Jurkat, Clone E6-1 (cell line): Measurements from ENCODE around the gene GYPE.
A peak's percentile ranks its signal among the peaks of the same experiment; 100 is the strongest.
"Not testable (repeated sequence)": the region's sequence is repeated elsewhere in the genome, so short reads cannot be mapped to it uniquely, and the experiment has no call there.

Experiments used
- DNase-seq: peaks from one replicate; pipeline ENCODE4 v3.0.0-alpha.2; 2011; ENCODE audit warnings: low read depth, low spot score
- H3K4me3 ChIP-seq: 2 replicates; pipeline ENCODE4 v1.5.1; 2011; ENCODE audit warnings: mild to moderate bottlenecking, low read length, control low read depth, moderate library complexity

The GYPE gene

DNA sequence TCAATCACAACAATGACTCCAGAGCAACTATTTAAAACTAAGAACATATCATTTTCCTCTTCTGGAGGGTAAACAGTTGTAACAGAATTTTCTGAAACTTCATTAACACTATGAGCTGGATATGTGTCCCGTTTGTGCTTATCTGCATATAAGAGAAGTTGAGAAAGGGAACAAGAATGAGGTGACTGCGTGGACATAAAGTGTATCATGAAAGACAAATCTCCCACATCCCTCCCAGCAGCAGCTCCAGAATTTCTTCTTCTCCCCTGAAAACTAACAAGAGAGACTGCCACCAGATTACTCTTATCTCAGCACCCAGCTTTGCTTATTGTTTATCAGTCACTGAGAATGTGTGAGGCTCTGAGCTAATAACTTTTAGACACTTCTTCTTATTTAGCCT, 25.8 kb downstream of the GYPE start:
- DNase-seq, H3K4me3 ChIP-seq: not testable (repeated sequence)

DNA sequence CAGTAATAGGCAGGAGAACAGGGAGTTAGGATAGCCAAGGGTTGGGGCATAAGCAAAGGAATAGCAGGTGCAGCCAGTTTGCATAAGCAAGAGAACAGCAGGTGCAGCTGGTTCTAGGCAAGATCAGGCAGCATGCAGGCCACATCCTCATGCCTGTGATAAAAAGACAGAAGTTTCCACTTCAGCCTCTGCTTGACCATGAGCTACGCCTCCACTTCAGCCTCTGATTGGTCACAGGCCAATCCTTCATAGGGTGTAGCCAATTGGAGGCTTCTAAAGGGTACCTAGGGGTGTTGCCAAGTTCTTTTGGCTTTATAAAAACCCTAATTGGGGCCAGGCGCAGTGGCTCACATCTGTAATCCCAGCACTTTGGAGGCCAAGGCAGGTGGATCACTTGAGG, 30.0 kb downstream of the GYPE start:
- DNase-seq, H3K4me3 ChIP-seq: not testable (repeated sequence)

- H3K4me3 ChIP-seq, DNase-seq: not testable (repeated sequence)
Measured at GRCh38 chr4:143870523-143871268, 34.7 kb downstream of the GYPE start.

- not testable (repeated sequence) for DNase-seq, H3K4me3 ChIP-seq
Measured at GRCh38 chr4:143869925-143870324, 35.4 kb downstream of the GYPE start.

GRCh38 chr4:143862716-143863115, 42.6 kb downstream of the GYPE start:
- not testable (repeated sequence) for H3K4me3 ChIP-seq, DNase-seq

GRCh38 chr4:143858456-143858855, 46.9 kb downstream of the GYPE start:
- no peak for DNase-seq
- H3K4me3 ChIP-seq = no peak overlapping the region

- not testable (repeated sequence) for DNase-seq, H3K4me3 ChIP-seq
Measured at GRCh38 chr4:143857391-143858336, 47.7 kb downstream of the GYPE start.

GRCh38 chr4:143856017-143856557, 49.3 kb downstream of the GYPE start:
- not testable (repeated sequence) for DNase-seq, H3K4me3 ChIP-seq

- H3K4me3 ChIP-seq = not testable (repeated sequence)
- peak; percentile 98 for DNase-seq
Measured at GRCh38 chr4:143854645-143855044, 50.7 kb downstream of the GYPE start.

- H3K4me3 ChIP-seq, DNase-seq: not testable (repeated sequence)
Measured at GRCh38 chr4:143849296-143849695, 56.1 kb downstream of the GYPE start.

DNA sequence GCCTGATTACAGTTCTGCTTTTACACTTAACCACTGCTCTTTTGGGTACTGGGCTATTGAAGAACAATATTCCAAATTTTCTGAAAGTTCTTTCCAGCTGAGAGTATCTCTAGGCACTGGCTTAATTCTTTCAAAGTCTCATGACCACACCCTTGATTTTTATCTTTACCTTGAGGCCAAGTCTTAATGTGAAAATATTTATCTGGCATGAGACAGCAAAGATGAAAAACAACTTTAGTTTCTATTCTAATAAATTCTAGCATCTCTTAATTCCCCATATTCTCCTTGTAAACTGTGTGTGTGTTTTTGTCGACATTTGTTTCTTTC, 61.9 kb downstream of the GYPE start:
- DNase-seq, H3K4me3 ChIP-seq: not testable (repeated sequence)

GRCh38 chr4:143842624-143843505, 62.5 kb downstream of the GYPE start:
- not testable (repeated sequence) for H3K4me3 ChIP-seq, DNase-seq

DNA sequence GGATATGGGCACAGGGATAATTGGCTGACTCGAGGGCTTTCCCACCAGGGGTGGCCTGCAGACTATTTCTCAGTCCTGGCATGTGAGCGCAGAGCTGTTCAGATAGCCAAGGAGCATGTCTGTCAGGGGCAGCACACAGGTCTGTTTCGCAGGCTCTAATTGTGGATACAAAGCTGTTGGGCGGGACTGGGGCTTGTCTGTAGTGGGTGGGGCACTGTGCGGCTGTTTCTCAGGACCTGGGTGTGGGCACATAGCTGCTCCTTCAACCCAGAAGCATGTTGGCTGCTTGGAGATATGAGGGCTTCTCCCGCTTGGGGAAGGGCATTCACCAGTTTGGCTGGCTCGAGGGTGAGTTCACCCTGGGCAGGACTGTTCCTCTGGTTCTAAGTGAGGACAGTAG, 65.9 kb downstream of the GYPE start:
- not testable (repeated sequence) for H3K4me3 ChIP-seq

DNA sequence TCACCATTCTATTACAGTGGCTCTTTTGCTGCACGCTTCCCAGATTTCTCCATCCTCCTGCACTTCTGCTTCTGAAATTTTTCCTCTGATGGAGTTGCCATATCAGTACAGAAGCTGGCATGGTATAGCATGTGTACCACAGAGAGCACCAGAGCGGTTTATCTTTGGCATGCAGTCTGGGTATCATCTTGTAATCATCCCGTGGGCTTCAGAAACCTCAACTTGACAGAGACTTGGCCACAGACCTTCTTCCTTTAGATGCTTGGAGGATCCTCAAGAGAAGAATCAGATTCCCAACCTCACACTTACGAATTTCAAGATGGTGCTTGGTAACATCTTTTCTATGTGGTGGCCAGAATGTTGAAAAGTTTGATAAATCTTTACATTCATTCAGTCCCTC, 71.2 kb downstream of the GYPE start:
- DNase-seq, H3K4me3 ChIP-seq: not testable (repeated sequence)

More for the DNA sequence above, 65.9 kb downstream of the GYPE start:
- not testable (repeated sequence) for DNase-seq

- H3K4me3 ChIP-seq, DNase-seq: not testable (repeated sequence)
Measured at GRCh38 chr4:143833676-143834075, 71.7 kb downstream of the GYPE start.

DNA sequence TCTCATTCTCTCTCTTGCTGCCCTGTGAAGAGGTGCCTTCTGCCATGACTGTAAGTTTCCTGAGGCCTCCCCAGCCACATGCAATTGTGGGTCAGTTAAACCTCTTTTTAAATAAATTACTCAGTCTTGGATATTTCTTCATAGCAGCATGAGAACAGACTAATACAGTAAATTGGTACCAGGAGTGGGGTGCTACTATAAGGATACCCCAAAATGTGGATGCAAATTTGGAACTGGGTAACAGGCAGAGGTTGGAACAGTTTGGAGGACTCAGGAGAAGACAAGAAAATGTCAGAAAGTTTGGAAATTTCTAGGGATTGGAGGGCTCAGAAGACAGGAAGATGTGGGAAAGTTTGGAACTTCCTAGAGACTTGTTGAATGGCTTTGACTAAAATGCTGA, 74.8 kb downstream of the GYPE start:
- DNase-seq, H3K4me3 ChIP-seq: not testable (repeated sequence)

DNA sequence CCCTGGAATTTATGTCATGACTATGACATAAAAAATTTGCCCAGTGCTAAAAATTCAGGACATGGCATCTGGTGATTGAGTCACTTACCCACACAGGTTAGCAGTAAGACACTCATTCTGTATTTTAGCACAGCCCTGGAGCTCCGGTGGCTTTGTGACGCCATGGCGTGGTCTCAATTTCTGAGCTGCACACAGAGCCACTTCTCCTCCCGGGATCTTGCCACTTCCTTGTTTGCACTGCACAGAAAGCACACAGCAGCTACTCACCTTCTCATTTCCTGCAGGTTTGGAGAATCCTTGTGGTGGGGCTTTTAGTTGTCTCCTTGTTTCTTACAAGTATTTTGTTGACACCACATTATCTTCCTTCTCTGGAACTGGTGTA, 76.1 kb downstream of the GYPE start:
- not testable (repeated sequence) for DNase-seq, H3K4me3 ChIP-seq
